ENCODE results near the gene HECTD4. TPM values are rescaled to one million over a fixed set of nuclear protein-coding genes. Genes with fewer than 3 reads are reported as not detected.
"Not testable (repeated sequence)": the region's sequence is repeated elsewhere in the genome, so short reads cannot be mapped to it uniquely, and the experiment has no call there.

HECTD4 gene
- total and polyA plus RNA-seq, 9 donors = 25.5 to 73.1 (median 45.1) TPM

DNA sequence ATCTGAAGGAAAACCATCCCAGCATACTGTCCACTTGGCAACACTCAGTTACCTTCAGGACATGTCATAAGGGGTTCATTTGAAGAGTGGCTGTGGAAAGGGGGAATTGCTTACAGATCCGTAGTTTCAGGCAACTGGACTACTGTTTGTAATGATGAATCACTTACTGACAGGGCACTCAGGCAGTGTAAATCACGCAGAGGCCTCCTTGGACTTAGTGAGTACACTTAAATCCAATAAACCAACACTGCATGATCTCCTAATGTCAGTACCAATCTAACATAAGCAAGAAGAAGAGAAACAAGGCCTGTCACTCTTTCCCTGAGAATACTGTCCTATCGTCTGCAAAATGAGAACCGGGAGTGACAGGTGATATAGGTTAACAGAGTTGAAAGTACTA, 152.1 kb downstream of the HECTD4 start:
- Histone ChIP-seq H3K4me3 (ENCODE audit: low read length) (no peak overlapping the region), H3K4me1 (ENCODE audit: control insufficient read depth, insufficient read depth, low read length) (no peaks in the 10 kb centered on the region), H3K9me3 (replicated peaks; ENCODE audit: control insufficient read depth, low read depth, low read length) (no peaks in the 10 kb centered on the region), H3K36me3 (ENCODE audit: control insufficient read depth, insufficient read depth, low read length) (peaks cover 61% of the 10 kb centered on the region), H3K27me3 (ENCODE audit: control insufficient read depth, insufficient read depth, low read length) (no peaks in the 10 kb centered on the region), H3K27ac (ENCODE audit: low read length) (no peak overlapping the region)
- DNase-seq = no peak
- WGBS (ENCODE audit: insufficient coverage) = 80% methylated on average over 1 of the region's 4 CpGs

DNA sequence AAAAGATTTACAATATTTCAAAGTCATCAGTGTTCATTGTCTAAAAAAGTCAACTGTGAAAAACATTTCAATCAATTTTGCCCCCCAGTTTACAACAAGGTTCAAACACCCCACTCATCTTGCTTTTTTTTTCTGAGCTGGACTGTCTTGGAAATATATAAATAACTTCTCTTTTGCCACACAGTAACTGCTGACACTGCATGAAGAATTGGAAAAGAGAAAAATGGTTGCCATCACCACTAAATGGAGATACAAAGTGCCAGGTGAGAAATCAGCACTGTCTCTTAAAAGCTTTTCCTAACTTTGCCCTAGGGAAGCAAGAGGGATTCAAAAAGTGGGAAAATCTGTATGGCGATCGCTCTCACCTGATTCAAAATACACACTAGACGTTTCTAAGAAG, 155.5 kb downstream of the HECTD4 start:
- Histone ChIP-seq H3K9me3 (replicated peaks; ENCODE audit: control insufficient read depth, low read depth, low read length) (no peaks in the 10 kb centered on the region), H3K4me3 (ENCODE audit: low read length) (no peak overlapping the region), H3K4me1 (ENCODE audit: control insufficient read depth, insufficient read depth, low read length) (no peaks in the 10 kb centered on the region), H3K27me3 (ENCODE audit: control insufficient read depth, insufficient read depth, low read length) (no peaks in the 10 kb centered on the region), H3K36me3 (ENCODE audit: control insufficient read depth, insufficient read depth, low read length) (peaks cover 58% of the 10 kb centered on the region), H3K27ac (ENCODE audit: low read length) (no peak overlapping the region)
- no peak for DNase-seq
- WGBS (ENCODE audit: insufficient coverage) = 96% methylated on average over 3 of the region's 3 CpGs

DNA sequence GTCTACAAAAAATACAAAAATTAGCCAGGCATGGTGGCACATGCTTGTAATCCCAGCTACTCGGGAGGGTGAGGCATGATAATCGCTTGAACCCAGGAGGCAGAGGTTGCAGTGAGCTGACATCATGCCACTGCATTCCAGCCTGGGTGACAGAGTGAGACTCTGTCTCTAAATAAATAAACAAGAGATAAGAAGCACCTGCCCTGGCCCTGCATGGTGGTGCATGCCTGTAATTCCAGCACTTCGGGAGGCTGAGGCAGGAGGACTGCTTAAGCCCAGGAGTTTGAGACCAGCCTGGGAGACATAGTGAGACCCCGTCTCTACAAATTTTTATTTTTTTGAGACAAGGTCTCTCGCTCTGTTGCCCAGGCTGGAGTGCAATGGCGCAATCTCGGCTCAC, 161.6 kb downstream of the HECTD4 start:
- H3K27ac ChIP-seq (ENCODE audit: low read length); DNase-seq; H3K4me1 ChIP-seq (ENCODE audit: control insufficient read depth, insufficient read depth, low read length); H3K4me3 ChIP-seq (ENCODE audit: low read length); H3K9me3 ChIP-seq (replicated peaks; ENCODE audit: control insufficient read depth, low read depth, low read length); H3K27me3 ChIP-seq (ENCODE audit: control insufficient read depth, insufficient read depth, low read length): not testable (repeated sequence)
- WGBS (ENCODE audit: insufficient coverage) = 93% methylated on average over 5 of the region's 7 CpGs
- H3K36me3 ChIP-seq (ENCODE audit: control insufficient read depth, insufficient read depth, low read length) = peaks cover 40% of the 10 kb centered on the region

DNA sequence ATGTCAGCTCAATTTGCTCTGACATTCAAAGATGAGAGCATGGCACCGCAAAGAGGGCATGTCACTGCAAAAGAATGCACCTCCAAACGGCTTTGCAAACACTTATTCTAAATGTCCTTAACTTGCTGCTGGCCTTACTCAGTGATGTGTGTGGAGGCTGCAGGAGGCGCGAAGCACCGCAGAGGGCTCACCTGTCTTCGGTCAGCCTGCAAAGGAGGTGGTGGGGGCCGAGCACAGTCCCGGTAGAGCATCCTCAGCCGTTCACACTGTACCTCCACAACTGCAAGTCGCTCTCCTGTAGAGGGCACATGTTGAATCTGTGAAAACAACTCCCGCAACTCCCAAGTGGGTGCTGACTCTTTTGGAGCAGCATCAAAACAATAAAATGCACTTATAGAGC, 163.0 kb downstream of the HECTD4 start:
- Histone ChIP-seq H3K4me1 (ENCODE audit: control insufficient read depth, insufficient read depth, low read length) (no peaks in the 10 kb centered on the region), H3K9me3 (replicated peaks; ENCODE audit: control insufficient read depth, low read depth, low read length) (no peaks in the 10 kb centered on the region), H3K27me3 (ENCODE audit: control insufficient read depth, insufficient read depth, low read length) (no peaks in the 10 kb centered on the region), H3K27ac (ENCODE audit: low read length) (no peak overlapping the region), H3K4me3 (ENCODE audit: low read length) (no peak overlapping the region), H3K36me3 (ENCODE audit: control insufficient read depth, insufficient read depth, low read length) (peaks cover 52% of the 10 kb centered on the region)
- 97% methylated on average over 5 of the region's 11 CpGs for WGBS (ENCODE audit: insufficient coverage)
- DNase-seq = no peak

DNA sequence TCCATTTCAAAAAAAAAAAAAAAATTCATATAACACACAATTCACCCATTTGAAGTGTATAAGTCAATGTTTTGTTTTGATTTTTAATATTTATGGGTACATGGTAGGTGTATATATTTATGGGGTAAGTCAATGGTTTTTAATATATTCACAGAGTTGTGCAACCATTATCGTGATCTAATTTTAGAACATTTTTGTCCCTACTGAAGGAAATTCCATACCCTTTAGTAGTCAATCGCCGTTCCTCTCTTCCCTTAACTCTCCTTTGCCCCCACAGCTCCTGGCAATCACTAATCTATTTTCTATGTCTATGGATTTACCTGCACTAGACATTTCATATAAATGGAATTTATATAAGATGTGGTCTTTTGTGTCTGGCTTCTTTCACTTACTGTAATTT, 164.1 kb downstream of the HECTD4 start:
- H3K36me3 ChIP-seq (ENCODE audit: control insufficient read depth, insufficient read depth, low read length) = peaks cover 52% of the 10 kb centered on the region
- no CpG with 5 or more reads among the region's 3 CpGs for WGBS (ENCODE audit: insufficient coverage)
- H3K4me3 ChIP-seq (ENCODE audit: low read length) = no peak overlapping the region
- H3K9me3 ChIP-seq (replicated peaks; ENCODE audit: control insufficient read depth, low read depth, low read length) = no peaks in the 10 kb centered on the region
- DNase-seq = no peak
- H3K27ac ChIP-seq (ENCODE audit: low read length) = no peak overlapping the region
- H3K4me1 ChIP-seq (ENCODE audit: control insufficient read depth, insufficient read depth, low read length) = no peaks in the 10 kb centered on the region
- H3K27me3 ChIP-seq (ENCODE audit: control insufficient read depth, insufficient read depth, low read length) = no peaks in the 10 kb centered on the region

DNA sequence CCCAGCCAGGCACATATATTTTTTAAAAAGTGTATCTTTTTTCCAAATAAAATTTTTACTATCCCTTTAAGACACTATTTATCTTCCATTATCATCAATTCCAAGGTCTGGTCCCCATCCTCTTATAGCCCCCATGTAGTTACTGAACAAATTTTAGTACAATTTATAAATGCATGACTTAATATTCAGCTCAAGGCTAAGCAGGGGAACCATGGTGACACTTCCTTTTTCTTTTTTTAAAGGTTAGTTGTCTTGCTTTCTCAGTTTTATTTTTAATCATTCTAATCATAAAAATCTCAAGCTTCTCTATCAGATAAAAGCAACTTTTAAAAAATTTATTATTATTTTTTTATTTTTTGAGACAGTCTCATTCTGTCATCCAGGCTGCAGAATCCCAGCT, 164.6 kb downstream of the HECTD4 start:
- peaks cover 47% of the 10 kb centered on the region for H3K36me3 ChIP-seq (ENCODE audit: control insufficient read depth, insufficient read depth, low read length)
- H3K9me3 ChIP-seq (replicated peaks; ENCODE audit: control insufficient read depth, low read depth, low read length) = no peaks in the 10 kb centered on the region
- no peak overlapping the region for H3K4me3 ChIP-seq (ENCODE audit: low read length)
- DNase-seq = no peak
- H3K4me1 ChIP-seq (ENCODE audit: control insufficient read depth, insufficient read depth, low read length) = no peaks in the 10 kb centered on the region
- no peak overlapping the region for H3K27ac ChIP-seq (ENCODE audit: low read length)
- no peaks in the 10 kb centered on the region for H3K27me3 ChIP-seq (ENCODE audit: control insufficient read depth, insufficient read depth, low read length)

DNA sequence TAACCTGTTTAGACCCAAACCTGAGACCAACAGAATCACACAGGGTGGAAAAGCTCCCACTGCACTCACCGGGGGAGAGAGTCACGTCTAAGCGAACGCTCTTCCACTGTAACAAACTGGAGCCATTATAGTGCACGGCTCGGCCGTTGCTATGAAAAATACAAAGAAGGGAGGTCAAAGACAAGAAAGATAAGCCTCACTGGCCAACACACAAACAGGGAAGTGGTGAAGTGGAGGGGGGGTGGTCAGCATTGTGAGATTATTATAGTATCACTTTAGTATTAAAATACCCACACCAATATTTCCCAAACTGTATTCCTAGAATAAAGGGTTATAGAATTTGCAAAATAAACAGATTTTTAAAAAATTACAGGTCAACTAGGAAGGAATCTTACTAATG, 166.0 kb downstream of the HECTD4 start:
- no CpG with 5 or more reads among the region's 7 CpGs for WGBS (ENCODE audit: insufficient coverage)
- Histone ChIP-seq H3K27ac (ENCODE audit: low read length) (no peak overlapping the region), H3K36me3 (ENCODE audit: control insufficient read depth, insufficient read depth, low read length) (peaks cover 49% of the 10 kb centered on the region), H3K9me3 (replicated peaks; ENCODE audit: control insufficient read depth, low read depth, low read length) (no peaks in the 10 kb centered on the region), H3K4me1 (ENCODE audit: control insufficient read depth, insufficient read depth, low read length) (no peaks in the 10 kb centered on the region), H3K27me3 (ENCODE audit: control insufficient read depth, insufficient read depth, low read length) (no peaks in the 10 kb centered on the region), H3K4me3 (ENCODE audit: low read length) (no peak overlapping the region)
- no peak for DNase-seq

DNA sequence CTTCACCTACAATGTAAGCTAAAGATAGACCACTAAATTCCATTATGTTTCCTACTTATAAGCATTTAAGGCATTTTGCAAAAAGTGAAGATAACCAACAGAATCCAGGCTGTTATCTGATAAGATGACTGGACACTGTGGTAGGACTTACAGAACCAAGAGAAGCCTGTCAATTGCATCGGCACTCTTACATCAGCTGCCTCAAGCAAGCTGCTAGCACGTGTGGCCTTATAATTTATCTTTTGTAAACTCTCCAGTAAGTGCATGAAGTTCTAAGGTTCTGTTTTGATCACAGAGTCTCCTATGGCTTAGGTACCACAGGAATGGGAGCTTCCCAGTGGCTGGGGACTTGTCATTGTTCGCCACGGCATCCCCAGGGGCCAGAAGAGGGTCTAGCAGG, 168.2 kb downstream of the HECTD4 start:
- DNase-seq = no peak
- H3K4me1 ChIP-seq (ENCODE audit: control insufficient read depth, insufficient read depth, low read length) = no peaks in the 10 kb centered on the region
- no peak overlapping the region for H3K27ac ChIP-seq (ENCODE audit: low read length)
- no peak overlapping the region for H3K4me3 ChIP-seq (ENCODE audit: low read length)
- H3K27me3 ChIP-seq (ENCODE audit: control insufficient read depth, insufficient read depth, low read length) = no peaks in the 10 kb centered on the region
- peaks cover 63% of the 10 kb centered on the region for H3K36me3 ChIP-seq (ENCODE audit: control insufficient read depth, insufficient read depth, low read length)
- H3K9me3 ChIP-seq (replicated peaks; ENCODE audit: control insufficient read depth, low read depth, low read length) = no peaks in the 10 kb centered on the region
- 100% methylated on average over 3 of the region's 4 CpGs for WGBS (ENCODE audit: insufficient coverage)

DNA sequence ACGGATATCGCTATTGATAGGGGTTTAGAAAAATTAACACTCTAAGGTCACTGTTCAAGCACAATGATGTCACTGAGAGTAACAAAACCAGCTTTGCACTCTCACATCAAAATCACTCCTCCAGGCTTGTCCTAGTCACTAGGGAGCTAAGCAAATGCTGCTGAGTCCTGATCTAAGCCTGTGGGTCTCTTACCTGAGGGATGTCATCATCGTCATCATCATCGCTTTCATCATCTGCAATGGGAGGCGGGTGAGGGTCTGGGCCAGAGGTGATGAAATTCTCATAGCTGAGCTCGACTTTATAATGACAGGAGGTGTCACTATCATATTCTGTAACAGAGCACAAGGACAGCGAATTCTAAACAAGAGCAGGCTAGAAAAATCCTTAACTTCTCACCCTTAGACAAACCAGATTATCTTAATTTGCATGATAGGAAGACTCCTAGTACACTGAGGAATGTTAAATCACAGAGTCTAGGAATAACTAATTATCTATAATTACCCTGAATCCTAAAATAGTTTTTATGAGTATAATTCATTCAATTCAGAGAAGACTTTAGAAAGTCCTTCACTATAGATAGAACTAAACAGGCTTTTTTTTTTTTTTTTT, 173.8 kb downstream of the HECTD4 start:
- Histone ChIP-seq H3K27me3 (ENCODE audit: control insufficient read depth, insufficient read depth, low read length) (no peaks in the 10 kb centered on the region), H3K27ac (ENCODE audit: low read length) (no peak overlapping the region), H3K4me3 (ENCODE audit: low read length) (no peak overlapping the region), H3K4me1 (ENCODE audit: control insufficient read depth, insufficient read depth, low read length) (no peaks in the 10 kb centered on the region), H3K9me3 (replicated peaks; ENCODE audit: control insufficient read depth, low read depth, low read length) (no peaks in the 10 kb centered on the region), H3K36me3 (ENCODE audit: control insufficient read depth, insufficient read depth, low read length) (peaks cover 60% of the 10 kb centered on the region)
- no CpG with 5 or more reads among the region's 7 CpGs for WGBS (ENCODE audit: insufficient coverage)
- DNase-seq = no peak

DNA sequence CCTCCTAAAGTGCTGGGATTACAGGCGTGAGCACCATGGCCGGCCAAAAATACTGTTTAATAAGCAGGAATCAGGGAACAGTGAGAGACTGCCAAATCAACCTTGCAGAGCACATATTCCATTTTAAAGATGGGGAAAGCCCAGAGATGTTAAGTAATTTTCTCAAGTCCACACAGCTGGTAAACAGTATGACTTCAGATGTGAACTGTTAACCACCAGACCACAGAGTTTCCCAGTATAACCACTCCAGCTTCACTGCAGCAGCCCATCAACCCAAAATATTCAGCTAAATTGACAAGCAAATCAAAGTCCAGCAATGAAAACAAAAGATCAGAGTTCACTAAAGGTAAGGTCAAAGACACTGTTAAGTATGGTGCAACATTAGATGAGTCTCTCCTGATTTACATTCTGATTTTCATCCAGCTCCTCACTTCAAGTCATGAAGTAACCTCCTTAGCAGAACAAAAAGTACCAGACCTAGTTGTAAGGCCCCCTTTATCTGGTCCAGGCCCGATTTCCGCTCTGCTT, 174.8 kb downstream of the HECTD4 start:
- Histone ChIP-seq H3K27ac (ENCODE audit: low read length) (no peak overlapping the region), H3K4me3 (ENCODE audit: low read length) (no peak overlapping the region), H3K9me3 (replicated peaks; ENCODE audit: control insufficient read depth, low read depth, low read length) (no peaks in the 10 kb centered on the region), H3K4me1 (ENCODE audit: control insufficient read depth, insufficient read depth, low read length) (no peaks in the 10 kb centered on the region), H3K36me3 (ENCODE audit: control insufficient read depth, insufficient read depth, low read length) (peaks cover 67% of the 10 kb centered on the region), H3K27me3 (ENCODE audit: control insufficient read depth, insufficient read depth, low read length) (no peaks in the 10 kb centered on the region)
- DNase-seq = no peak
- 94% methylated on average over 2 of the region's 4 CpGs for WGBS (ENCODE audit: insufficient coverage)

DNA sequence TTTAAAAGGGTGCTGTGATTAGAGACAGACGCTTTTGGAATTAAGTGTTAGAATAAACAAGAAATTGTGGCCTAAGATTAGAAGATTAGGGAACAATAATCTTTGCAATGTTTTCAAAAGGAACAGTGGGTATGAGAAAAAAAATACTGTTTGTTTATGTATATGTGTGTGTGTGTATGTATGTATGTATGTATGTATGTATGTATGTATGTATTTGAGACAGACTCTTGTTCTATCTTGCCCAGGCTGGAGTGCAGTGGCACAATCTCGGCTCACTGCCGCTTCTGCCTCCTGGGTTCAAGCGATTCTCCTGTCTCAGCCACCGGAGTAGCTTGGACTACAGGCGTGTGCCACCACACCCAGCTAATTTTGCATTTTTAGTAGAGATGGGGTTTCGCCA, 175.3 kb downstream of the HECTD4 start:
- H3K27me3 ChIP-seq (ENCODE audit: control insufficient read depth, insufficient read depth, low read length) = no peaks in the 10 kb centered on the region
- H3K27ac ChIP-seq (ENCODE audit: low read length) = no peak overlapping the region
- DNase-seq = no peak
- H3K9me3 ChIP-seq (replicated peaks; ENCODE audit: control insufficient read depth, low read depth, low read length) = no peaks in the 10 kb centered on the region
- 86% methylated on average over 2 of the region's 7 CpGs for WGBS (ENCODE audit: insufficient coverage)
- no peak overlapping the region for H3K4me3 ChIP-seq (ENCODE audit: low read length)
- H3K4me1 ChIP-seq (ENCODE audit: control insufficient read depth, insufficient read depth, low read length) = no peaks in the 10 kb centered on the region
- peaks cover 63% of the 10 kb centered on the region for H3K36me3 ChIP-seq (ENCODE audit: control insufficient read depth, insufficient read depth, low read length)

Data from muscle of leg (tissue), 11 donors.